Breast epithelium (tissue), 4 donors: ENCODE measurements around the gene HMGA1. TPM values are rescaled to one million over a fixed set of nuclear protein-coding genes. Genes with fewer than 3 reads are reported as not detected.

Source experiments
- DNase-seq, 2 donors: peaks; one replicate each; pipeline ENCODE4 v3.0.0-alpha.2; 2019; ENCODE audit warnings: low spot score in 2 of 2
- H3K27ac ChIP-seq, 2 donors: fragments of 200-600 bp; sonication (generic) in 1 of 2; one replicate each; pipeline ENCODE4 v1.5.1; 2016 to 2019; ENCODE audit warnings: mild to moderate bottlenecking in 1 of 2
- H3K27me3 ChIP-seq, 2 donors: fragments of 200-600 bp; sonication (generic) in 1 of 2; one replicate each; pipeline versions ENCODE4 v1.5.1 to v1.6.0; 2017 to 2019; ENCODE audit warnings: control low read depth in 1 of 2, mild to moderate bottlenecking in 1 of 2
- H3K36me3 ChIP-seq: fragments of 200-600 bp; one replicate; pipeline ENCODE4 v1.5.1; 2019
- H3K4me1 ChIP-seq, 2 donors: fragments of 200-600 bp; sonication (generic); one replicate each; pipeline ENCODE4 v1.5.1; 2016 to 2019; ENCODE audit warnings: control low read depth in 1 of 2
- H3K4me3 ChIP-seq, 3 donors: fragments of 200-600 bp; sonication (generic); 1 replicate in 2 of 3; 2 replicates in 1 of 3; pipeline ENCODE4 v1.5.1; 2016 to 2019; ENCODE audit warnings: mild to moderate bottlenecking in 3 of 3, moderate library complexity in 2 of 3
- H3K9me3 ChIP-seq, 2 donors: fragments of 200-600 bp; sonication (generic) in 1 of 2; one replicate each; pipeline ENCODE4 v1.5.1; 2016 to 2019; ENCODE audit warnings: control low read depth in 1 of 2
- POLR2A ChIP-seq: fragments of 450-650 bp; IDR thresholded peaks from one replicate; pipeline ENCODE4 v1.6.1; 2016; ENCODE audit warnings: antibody characterized with exemption, mild to moderate bottlenecking, moderate library complexity
- POLR2AphosphoS5 ChIP-seq, 3 donors: sonication (generic); formaldehyde crosslinking; IDR thresholded peaks; one replicate each; pipeline ENCODE4 v1.6.1; 2017; ENCODE audit warnings: antibody characterized with exemption in 3 of 3
- intact Hi-C: fragments of 100-400 bp; cut with DNase I; formaldehyde crosslinking; loops from one replicate; pipeline ENCODE4 v1.15.1; 2023; ENCODE audit warnings: low total_unique reads
- total RNA-seq, 3 donors: library from RNA; depleted of rRNA; stranded (reverse); fragments of >200 nt; gene quantifications; one replicate each; pipeline ENCODE4 v1.1.0, GENCODE V29; 2016
- TF ChIP-seq, protein P1 (sequence below), 3 donors: fragments of 450-650 bp; IDR thresholded peaks; one replicate each; pipeline ENCODE4 v1.5.1; 2016 to 2017; ENCODE audit warnings: antibody characterized with exemption in 3 of 3, mild to moderate bottlenecking in 3 of 3, moderate library complexity in 3 of 3

The HMGA1 gene
- total RNA-seq, 3 donors from 2014 or later = 10.9 to 20.9 (median 12.8) TPM

DNA sequence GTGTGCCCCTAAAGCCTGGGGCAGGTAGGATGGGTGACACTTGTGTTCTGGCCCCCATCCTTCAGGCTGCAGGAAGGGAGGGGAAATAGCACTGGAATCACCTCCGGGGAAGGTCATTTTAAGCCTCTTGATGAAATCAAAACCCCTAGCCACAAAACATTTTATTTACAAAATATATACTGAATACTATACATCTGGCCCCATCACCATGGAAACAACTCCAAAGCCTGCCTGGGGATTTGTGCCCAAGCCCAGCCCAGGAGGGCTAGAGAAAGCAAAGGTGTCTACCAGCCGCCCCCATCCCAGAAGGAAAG is 9.5 kb downstream of the HMGA1 start:
- no peaks in the 10 kb centered on the region for H3K36me3 ChIP-seq
- no peaks in the 10 kb centered on the region for H3K9me3 ChIP-seq
- intact Hi-C loops = no loop called here
- TF ChIP-seq POLR2AphosphoS5 (IDR thresholded peaks at IDR 0.05) (no peak), POLR2A (no peak)
- TF ChIP-seq, protein P1, sequence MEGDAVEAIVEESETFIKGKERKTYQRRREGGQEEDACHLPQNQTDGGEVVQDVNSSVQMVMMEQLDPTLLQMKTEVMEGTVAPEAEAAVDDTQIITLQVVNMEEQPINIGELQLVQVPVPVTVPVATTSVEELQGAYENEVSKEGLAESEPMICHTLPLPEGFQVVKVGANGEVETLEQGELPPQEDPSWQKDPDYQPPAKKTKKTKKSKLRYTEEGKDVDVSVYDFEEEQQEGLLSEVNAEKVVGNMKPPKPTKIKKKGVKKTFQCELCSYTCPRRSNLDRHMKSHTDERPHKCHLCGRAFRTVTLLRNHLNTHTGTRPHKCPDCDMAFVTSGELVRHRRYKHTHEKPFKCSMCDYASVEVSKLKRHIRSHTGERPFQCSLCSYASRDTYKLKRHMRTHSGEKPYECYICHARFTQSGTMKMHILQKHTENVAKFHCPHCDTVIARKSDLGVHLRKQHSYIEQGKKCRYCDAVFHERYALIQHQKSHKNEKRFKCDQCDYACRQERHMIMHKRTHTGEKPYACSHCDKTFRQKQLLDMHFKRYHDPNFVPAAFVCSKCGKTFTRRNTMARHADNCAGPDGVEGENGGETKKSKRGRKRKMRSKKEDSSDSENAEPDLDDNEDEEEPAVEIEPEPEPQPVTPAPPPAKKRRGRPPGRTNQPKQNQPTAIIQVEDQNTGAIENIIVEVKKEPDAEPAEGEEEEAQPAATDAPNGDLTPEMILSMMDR (IDR thresholded peaks at IDR 0.05) = no peak
- H3K4me3 ChIP-seq = no peak overlapping the region
- no peaks in the 10 kb centered on the region for H3K27me3 ChIP-seq
- no peak for DNase-seq
- peaks cover 5 to 15% of the 10 kb centered on the region in 2 donors for H3K4me1 ChIP-seq
- no peak overlapping the region for H3K27ac ChIP-seq

DNA sequence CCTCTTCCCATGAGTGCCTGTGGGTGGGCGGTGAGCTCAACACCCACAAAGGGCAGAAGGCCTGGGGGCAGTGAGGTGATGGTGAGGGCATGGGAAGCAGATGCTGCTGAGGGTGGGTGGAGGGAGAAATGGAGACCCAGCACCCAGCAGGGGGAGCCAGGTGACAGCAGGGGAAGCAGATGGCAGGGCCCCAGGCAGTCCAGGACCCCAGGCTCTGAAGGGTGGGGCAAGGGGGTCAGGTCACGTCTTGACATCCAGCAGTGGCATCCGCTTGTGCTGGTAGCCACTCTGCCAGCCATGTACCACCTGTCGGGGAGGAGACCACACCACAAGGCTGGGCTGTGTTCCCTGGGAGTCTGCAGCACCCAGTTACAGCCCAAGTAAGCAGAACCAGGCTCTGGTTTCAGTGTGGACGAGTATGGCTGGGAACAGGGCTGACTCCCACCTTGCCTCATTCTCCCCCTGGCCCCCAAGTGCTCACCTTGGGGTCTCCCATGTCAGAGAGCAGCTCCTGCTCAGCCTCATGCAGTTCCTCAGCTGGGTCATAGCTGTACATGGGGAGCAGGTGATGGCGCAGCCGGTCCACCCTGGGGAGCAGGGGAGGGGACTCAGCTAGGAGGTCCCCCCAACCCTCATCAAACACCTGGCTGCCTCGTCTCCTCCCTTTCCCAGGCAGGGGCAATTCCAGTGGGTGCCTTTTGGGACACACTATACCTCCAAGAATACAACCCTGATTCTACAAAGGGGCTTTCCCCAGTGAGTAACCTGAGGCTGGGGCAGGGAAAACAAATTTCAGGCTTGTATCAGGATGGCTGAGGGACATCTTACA is 10.1 kb downstream of the HMGA1 start:
- TF ChIP-seq, protein P1 (IDR thresholded peaks at IDR 0.05) = peak in 1 of 3 donors; percentile 13
- no peak for TF ChIP-seq POLR2AphosphoS5 (IDR thresholded peaks at IDR 0.05)
- H3K36me3 ChIP-seq = no peaks in the 10 kb centered on the region
- DNase-seq = no peak
- H3K27me3 ChIP-seq = no peaks in the 10 kb centered on the region
- intact Hi-C loops = no loop called here
- H3K27ac ChIP-seq = no peak overlapping the region
- no peaks in the 10 kb centered on the region for H3K9me3 ChIP-seq
- no peak overlapping the region for H3K4me3 ChIP-seq
- peaks cover 5 to 15% of the 10 kb centered on the region in 2 donors for H3K4me1 ChIP-seq

DNA sequence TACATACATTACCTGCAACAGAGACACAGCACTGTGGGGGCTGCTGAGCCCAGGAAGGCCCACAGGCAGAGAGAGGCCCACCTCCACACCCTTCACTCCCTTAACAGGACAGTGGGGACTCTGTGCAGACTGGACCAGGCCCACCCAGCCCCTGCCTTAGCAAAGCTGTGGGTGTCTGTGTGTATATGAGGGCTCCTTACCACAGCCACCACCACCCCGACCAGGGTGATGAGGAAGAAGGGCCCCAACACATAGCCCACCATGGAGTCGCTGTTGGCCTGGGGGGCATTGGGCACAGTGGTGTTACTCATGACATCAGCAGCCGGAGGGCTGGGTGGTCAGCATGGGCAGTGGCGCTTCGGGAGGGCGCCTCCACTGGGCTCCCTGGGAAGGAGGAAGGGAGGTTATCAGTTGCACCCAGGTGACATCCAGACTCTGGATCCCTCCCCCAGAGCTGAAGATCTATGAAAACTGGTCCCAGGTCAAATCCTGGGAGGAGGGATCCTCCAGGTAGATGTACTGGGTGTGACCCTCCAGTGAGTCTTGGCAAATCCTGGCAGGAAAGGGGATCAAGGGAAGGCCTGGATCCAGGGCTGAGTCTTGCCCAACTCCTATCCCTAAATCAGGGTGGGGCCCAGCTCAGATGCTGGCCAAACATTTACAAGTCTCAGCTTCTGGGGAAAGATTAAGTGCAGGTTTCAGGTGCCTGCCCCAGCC is 11.0 kb downstream of the HMGA1 start:
- Histone ChIP-seq H3K27ac (peak overlapping the region; percentile 90 to 92), H3K9me3 (no peaks in the 10 kb centered on the region), H3K36me3 (no peaks in the 10 kb centered on the region), H3K4me3 (peak overlapping the region in 1 of 3 donors; percentile 71), H3K4me1 (peaks cover 5 to 15% of the 10 kb centered on the region in 2 donors), H3K27me3 (no peaks in the 10 kb centered on the region)
- no peak for DNase-seq
- TF ChIP-seq POLR2AphosphoS5 (IDR thresholded peaks at IDR 0.05) (no peak), POLR2A (no peak)
- TF ChIP-seq, protein P1 (IDR thresholded peaks at IDR 0.05) = no peak
- intact Hi-C loops = no loop called here

DNA sequence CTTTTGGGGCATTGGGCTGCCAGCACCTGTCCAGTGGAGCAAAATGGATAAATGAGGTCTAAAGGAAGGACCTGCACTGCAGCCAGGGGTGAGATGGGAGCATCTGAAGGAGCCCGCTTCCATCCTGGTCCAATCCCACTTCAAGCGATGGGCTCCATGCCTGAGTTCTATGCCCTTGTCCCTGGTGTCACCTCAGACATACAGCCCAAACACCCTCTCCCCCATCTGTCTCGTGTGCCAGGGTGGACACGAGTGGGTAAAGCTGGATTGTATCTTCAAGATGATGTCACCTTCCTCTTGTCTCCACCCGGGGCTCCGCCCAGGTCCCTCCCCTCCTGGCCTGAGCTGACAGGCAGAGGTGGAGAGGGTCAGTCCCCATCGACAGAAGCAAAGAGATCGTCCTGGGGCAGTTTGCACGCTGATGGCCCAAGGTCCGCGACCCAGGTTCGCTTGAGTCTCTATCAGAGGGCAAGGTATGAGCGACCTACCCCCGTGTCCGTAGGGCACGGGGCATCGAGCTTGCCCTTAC is 11.6 kb downstream of the HMGA1 start:
- no peak for TF ChIP-seq POLR2A
- TF ChIP-seq POLR2AphosphoS5 (IDR thresholded peaks at IDR 0.05) = peak in 1 of 3 donors; percentile 5
- Histone ChIP-seq H3K4me1 (peaks cover 5 to 15% of the 10 kb centered on the region in 2 donors), H3K9me3 (no peaks in the 10 kb centered on the region), H3K36me3 (no peaks in the 10 kb centered on the region), H3K27ac (peak overlapping the region; percentile 90 to 92), H3K4me3 (peak overlapping the region; percentile 71 to 83 (median 71)), H3K27me3 (no peaks in the 10 kb centered on the region)
- intact Hi-C loops = no loop called here
- DNase-seq = peak in 1 of 2 donors; percentile 76

DNA sequence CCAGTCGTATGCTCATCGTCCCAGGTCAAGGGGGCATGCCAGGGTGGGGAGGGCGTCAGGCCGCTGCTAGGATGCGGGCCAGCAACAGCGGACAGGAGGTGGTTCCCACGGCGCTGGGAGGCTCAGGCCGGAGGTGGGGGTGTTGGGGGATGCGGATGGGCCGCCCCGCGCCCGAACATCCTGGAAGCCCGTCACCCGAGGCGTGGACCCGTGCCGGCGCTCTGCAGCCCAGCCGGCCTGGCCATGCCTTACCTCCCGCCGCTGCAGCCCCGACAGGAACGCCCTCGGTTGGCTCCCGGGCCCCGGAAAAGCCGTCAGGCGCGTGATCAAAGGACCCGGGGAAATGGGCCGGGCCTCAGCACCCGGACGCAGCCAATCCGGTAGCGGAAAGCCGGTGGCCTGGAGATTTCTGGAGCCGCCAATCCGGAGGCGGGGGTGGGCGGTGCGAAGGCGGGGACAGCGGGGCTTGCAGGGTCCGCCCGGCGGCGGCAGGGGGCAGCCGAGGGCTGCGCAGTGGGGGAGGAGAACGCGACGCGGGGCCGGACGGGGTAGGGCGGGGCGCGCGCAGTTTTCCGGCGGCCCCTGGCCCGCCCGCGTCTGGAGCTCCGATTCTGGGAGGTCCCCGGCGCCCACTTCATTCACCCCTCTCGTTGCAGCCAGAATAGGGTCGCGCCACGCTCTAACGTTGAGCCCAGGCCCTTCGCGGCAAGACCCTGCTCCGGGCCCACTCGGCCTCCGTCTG is 12.2 kb downstream of the HMGA1 start, which contains the start of gene SMIM29:
Gene SMIM29 (minus strand): TSS at position 280 of the 742 bp plus-strand sequence. CDS start 1,215 bp downstream, outside the sequence.
- Histone ChIP-seq H3K27me3 (no peaks in the 10 kb centered on the region), H3K27ac (peak within 1 kb of the TSS; percentile 90 to 92), H3K4me1 (peaks cover 5 to 15% of the 10 kb centered on the region in 2 donors), H3K4me3 (peak within 1 kb of the TSS; percentile 71 to 83 (median 71)), H3K9me3 (no peaks in the 10 kb centered on the region), H3K36me3 (no peaks in the 10 kb centered on the region)
- intact Hi-C loops = no loop called here
- peak; percentile 20 for TF ChIP-seq POLR2A
- TF ChIP-seq POLR2AphosphoS5 (IDR thresholded peaks at IDR 0.05) = peak; percentile 18 to 79 (median 27)
- TF ChIP-seq, protein P1 (IDR thresholded peaks at IDR 0.05) = peak; percentile 88 to 95 (median 89)
- peak; percentile 94 to 98 for DNase-seq
